ENCODE measurements around the gene KLHDC10.
"Not testable (repeated sequence)": the region's sequence is repeated elsewhere in the genome, so short reads cannot be mapped to it uniquely, and the experiment has no call there.

DNA sequence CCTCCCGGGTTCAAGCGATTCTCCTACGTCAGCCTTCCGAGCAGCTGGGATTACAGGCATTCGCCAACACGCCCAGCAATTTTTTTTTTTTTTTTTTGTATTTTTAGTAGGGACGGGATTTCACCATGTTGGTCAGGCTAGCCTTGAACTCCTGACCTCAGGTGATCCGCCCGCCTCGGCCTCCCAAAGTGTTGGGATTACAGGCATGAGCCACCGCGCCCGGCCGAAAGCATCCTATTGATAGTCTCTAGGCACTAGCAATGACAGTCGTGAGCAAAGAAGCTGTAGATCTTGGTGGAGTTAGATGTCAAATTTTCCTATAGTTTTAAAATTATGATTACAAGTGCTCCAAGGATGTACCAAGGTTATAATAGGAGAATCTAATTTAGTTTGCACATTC lies 18.1 kb upstream of the KLHDC10 start:
- TF ChIP-seq, protein P1, sequence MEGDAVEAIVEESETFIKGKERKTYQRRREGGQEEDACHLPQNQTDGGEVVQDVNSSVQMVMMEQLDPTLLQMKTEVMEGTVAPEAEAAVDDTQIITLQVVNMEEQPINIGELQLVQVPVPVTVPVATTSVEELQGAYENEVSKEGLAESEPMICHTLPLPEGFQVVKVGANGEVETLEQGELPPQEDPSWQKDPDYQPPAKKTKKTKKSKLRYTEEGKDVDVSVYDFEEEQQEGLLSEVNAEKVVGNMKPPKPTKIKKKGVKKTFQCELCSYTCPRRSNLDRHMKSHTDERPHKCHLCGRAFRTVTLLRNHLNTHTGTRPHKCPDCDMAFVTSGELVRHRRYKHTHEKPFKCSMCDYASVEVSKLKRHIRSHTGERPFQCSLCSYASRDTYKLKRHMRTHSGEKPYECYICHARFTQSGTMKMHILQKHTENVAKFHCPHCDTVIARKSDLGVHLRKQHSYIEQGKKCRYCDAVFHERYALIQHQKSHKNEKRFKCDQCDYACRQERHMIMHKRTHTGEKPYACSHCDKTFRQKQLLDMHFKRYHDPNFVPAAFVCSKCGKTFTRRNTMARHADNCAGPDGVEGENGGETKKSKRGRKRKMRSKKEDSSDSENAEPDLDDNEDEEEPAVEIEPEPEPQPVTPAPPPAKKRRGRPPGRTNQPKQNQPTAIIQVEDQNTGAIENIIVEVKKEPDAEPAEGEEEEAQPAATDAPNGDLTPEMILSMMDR (IDR thresholded peaks at IDR 0.05) = not testable (repeated sequence)
- not testable (repeated sequence) for TF ChIP-seq EZH2 (IDR thresholded peaks at IDR 0.05; ENCODE audit: borderline replicate concordance, insufficient read depth, low read depth, low read length, poor library complexity, severe bottlenecking)

All from B cell (primary cell).